Gastroesophageal sphincter (tissue), 4 donors: ENCODE measurements around the gene ROS1. TPM values are rescaled to one million over a fixed set of nuclear protein-coding genes. Genes with fewer than 3 reads are reported as not detected.

Source experiments
- ATAC-seq: fragments of 150-250 bp; one replicate; pipeline ENCODE4 v1.9.1; 2016; ENCODE audit warnings: mild to moderate bottlenecking, moderate library complexity
- H3K27ac ChIP-seq, 4 donors: fragments of 200-600 bp; sonication (generic) in 3 of 4; 1 replicate in 3 of 4; 2 replicates in 1 of 4; pipeline ENCODE4 v1.5.1; 2016 to 2019
- H3K27me3 ChIP-seq: fragments of 200-600 bp; sonication (generic); one replicate; pipeline ENCODE4 v1.5.1; 2019
- H3K36me3 ChIP-seq, 2 donors: fragments of 200-600 bp; sonication (generic); one replicate each; pipeline ENCODE4 v1.5.1; 2019; ENCODE audit warnings: control low read depth in 1 of 2
- H3K4me1 ChIP-seq, 3 donors: fragments of 200-600 bp; sonication (generic); 1 replicate in 2 of 3; 2 replicates in 1 of 3; pipeline ENCODE4 v1.5.1; 2016 to 2019; ENCODE audit warnings: control low read depth in 2 of 3
- H3K4me3 ChIP-seq, 2 donors: fragments of 200-600 bp; sonication (generic); one replicate each; pipeline ENCODE4 v1.5.1; 2019; ENCODE audit warnings: mild to moderate bottlenecking in 1 of 2, moderate library complexity in 1 of 2
- H3K9me3 ChIP-seq, 3 donors: fragments of 200-600 bp; sonication (generic); one replicate each; pipeline ENCODE4 v1.5.1; 2017 to 2019; ENCODE audit warnings: control low read depth in 2 of 3
- CTCF ChIP-seq, 4 experiments: fragments of 200-600 bp in 2 of 4; fragments of 450-650 bp in 2 of 4; sonication (generic) in 1 of 4; IDR thresholded peaks; one replicate each; pipeline ENCODE4 v1.5.1; 2017 to 2019; ENCODE audit warnings: antibody characterized with exemption in 4 of 4, mild to moderate bottlenecking in 2 of 4, moderate library complexity in 2 of 4
- EP300 ChIP-seq: sonication (generic); formaldehyde crosslinking; IDR thresholded peaks from one replicate; pipeline ENCODE4 v1.6.1; 2017; ENCODE audit warnings: antibody characterized with exemption, mild to moderate bottlenecking
- POLR2A ChIP-seq, 2 donors: fragments of 450-650 bp; IDR thresholded peaks; one replicate each; pipeline ENCODE4 v1.6.1; 2017; ENCODE audit warnings: antibody characterized with exemption in 2 of 2, mild to moderate bottlenecking in 2 of 2, moderate library complexity in 1 of 2
- POLR2AphosphoS5 ChIP-seq: sonication (generic); formaldehyde crosslinking; IDR thresholded peaks from one replicate; pipeline ENCODE4 v1.6.1; 2017; ENCODE audit warnings: antibody characterized with exemption
- WGBS, 2 donors: methylation state at CpG; one replicate each; pipeline ENCODE4 v1.1.5; 2018; ENCODE audit warnings: low coverage in 1 of 2; 5-methylcytosine and 5-hydroxymethylcytosine counted together
- total RNA-seq, 4 donors: library from RNA; depleted of rRNA; stranded (reverse); fragments of >200 nt; gene quantifications; one replicate each; pipeline ENCODE4 v1.1.0, GENCODE V29; 2016

The ROS1 gene
- total RNA-seq, 4 donors from 2014 or later: 0.13 TPM; not detected in 3

GRCh38 chr6:117267766-117268534, 157.8 kb downstream of the ROS1 start:
- no peak for TF ChIP-seq POLR2A (IDR thresholded peaks at IDR 0.05)
- no peak for TF ChIP-seq EP300
- TF ChIP-seq CTCF (IDR thresholded peaks at IDR 0.05): no peak
- no peak for TF ChIP-seq POLR2AphosphoS5
- Histone ChIP-seq H3K27ac (no peak overlapping the region), H3K36me3 (no peaks in the 10 kb centered on the region), H3K27me3 (peaks cover 100% of the 10 kb centered on the region), H3K4me1 (peaks cover 0 to 40% (median 22%) of the 10 kb centered on the region in 3 donors), H3K9me3 (peaks cover 0 to 7% (median 0%) of the 10 kb centered on the region in 3 donors), H3K4me3 (no peak overlapping the region)
- 6 to 18% methylated on average over 4 to 10 of the region's 11 CpGs for WGBS, 2 donors
- no peak for ATAC-seq

GRCh38 chr6:117267054-117267347, 158.7 kb downstream of the ROS1 start:
- H3K4me3 ChIP-seq: no peak overlapping the region
- 30 to 32% methylated on average over 4 to 5 of the region's 5 CpGs for WGBS, 2 donors
- peaks cover 0 to 40% (median 22%) of the 10 kb centered on the region in 3 donors for H3K4me1 ChIP-seq
- TF ChIP-seq EP300: no peak
- TF ChIP-seq POLR2A (IDR thresholded peaks at IDR 0.05): no peak
- no peak for TF ChIP-seq POLR2AphosphoS5
- TF ChIP-seq CTCF (IDR thresholded peaks at IDR 0.05): no peak
- H3K27me3 ChIP-seq: peaks cover 100% of the 10 kb centered on the region
- no peak overlapping the region for H3K27ac ChIP-seq
- no peaks in the 10 kb centered on the region for H3K36me3 ChIP-seq
- H3K9me3 ChIP-seq: peaks cover 0 to 7% (median 0%) of the 10 kb centered on the region in 3 donors
- ATAC-seq: no peak

GRCh38 chr6:117266257-117267053, 159.3 kb downstream of the ROS1 start:
- ATAC-seq: no peak
- 7 to 14% methylated on average over 12 to 16 of the region's 16 CpGs for WGBS, 2 donors
- peaks cover 0 to 7% (median 0%) of the 10 kb centered on the region in 3 donors for H3K9me3 ChIP-seq
- no peaks in the 10 kb centered on the region for H3K36me3 ChIP-seq
- peaks cover 0 to 40% (median 22%) of the 10 kb centered on the region in 3 donors for H3K4me1 ChIP-seq
- H3K27me3 ChIP-seq: peaks cover 99% of the 10 kb centered on the region
- no peak overlapping the region for H3K27ac ChIP-seq
- TF ChIP-seq EP300 (no peak), POLR2AphosphoS5 (no peak), POLR2A (IDR thresholded peaks at IDR 0.05) (no peak), CTCF (IDR thresholded peaks at IDR 0.05) (no peak)
- H3K4me3 ChIP-seq: peak overlapping the region in 1 of 2 donors; percentile 51

DNA sequence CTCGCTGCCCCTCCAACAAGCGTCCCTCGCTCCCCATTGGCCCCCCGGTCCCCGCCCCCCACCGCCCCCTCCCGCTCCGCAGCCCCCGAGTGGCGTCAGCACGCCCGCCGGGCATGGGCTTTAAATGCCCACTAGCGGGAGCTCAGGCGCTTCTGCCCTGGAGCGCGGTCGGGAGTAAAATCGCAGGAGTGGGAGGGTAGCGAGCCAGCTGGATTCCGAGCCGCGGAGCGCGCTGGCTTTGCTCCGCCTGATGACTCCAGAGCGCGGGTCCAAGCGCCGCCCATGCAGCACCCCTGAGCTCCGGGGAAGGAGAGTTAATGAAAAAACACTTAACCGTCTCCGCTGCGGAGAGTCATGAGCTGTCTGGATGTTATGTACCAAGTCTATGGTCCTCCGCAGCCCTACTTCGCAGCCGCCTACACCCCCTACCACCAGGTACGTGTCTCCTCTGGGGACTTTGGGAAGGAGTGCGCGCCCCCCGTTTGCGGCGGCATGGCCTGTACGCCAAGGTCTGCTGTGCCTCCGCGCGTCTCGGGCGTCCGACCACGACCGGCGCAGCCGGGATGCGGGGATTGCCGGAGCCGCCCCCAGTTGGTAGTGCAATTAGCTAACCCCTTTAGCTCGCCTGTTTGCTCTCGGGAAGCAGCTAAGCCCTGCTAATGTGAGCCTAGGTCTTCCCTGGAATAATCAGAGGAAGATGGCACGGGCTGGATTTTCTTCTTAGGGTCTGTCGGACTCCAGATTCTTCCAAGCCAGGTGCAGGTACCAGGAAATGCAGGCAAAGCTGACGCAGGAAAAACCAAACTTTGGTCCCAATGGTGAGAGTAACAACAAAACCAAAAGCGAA, 160.1 kb downstream of the ROS1 start, which contains the start of gene VGLL2:
VGLL2 (plus strand) TSS at position 149 of the 847 bp plus-strand sequence; CDS start at position 355, 206 bp downstream.
- no peaks in the 10 kb centered on the region for H3K36me3 ChIP-seq
- H3K27ac ChIP-seq: no peak within 1 kb of the TSS
- TF ChIP-seq CTCF (IDR thresholded peaks at IDR 0.05): no peak
- no peak for TF ChIP-seq EP300
- no peak for TF ChIP-seq POLR2A (IDR thresholded peaks at IDR 0.05)
- WGBS, 2 donors: 3 to 5% methylated on average over 6 to 18 of the region's 63 CpGs
- peak within 1 kb of the TSS; percentile 15 to 51 for H3K4me3 ChIP-seq
- peak; percentile 58 for ATAC-seq
- H3K27me3 ChIP-seq: peaks cover 96% of the 10 kb centered on the region
- H3K9me3 ChIP-seq: peaks cover 0 to 7% (median 0%) of the 10 kb centered on the region in 3 donors
- H3K4me1 ChIP-seq: peaks cover 0 to 35% (median 22%) of the 10 kb centered on the region in 3 donors
